CD14-positive monocyte (primary cell): ENCODE data around the gene NUDT2. TPM values are rescaled to one million over a fixed set of nuclear protein-coding genes. Genes with fewer than 3 reads are reported as not detected.
A peak's percentile ranks its signal among the peaks of the same experiment; 100 is the strongest.

Experiments used
- DNase-seq, 3 donors: peaks; one replicate each; pipeline ENCODE4 v3.0.0-alpha.2; 2011 to 2022
- H2AFZ ChIP-seq: 2 replicates; pipeline ENCODE4 v1.6.0; 2012; ENCODE audit warnings: mild to moderate bottlenecking, low read depth, low read length, inconsistent platforms; ENCODE audit not compliant: insufficient read depth, poor library complexity, severe bottlenecking
- H3K27ac ChIP-seq, 2 donors: 1 replicate in 1 of 2; 2 replicates in 1 of 2; pipeline ENCODE4 v1.5.1; 2012 to 2013; ENCODE audit warnings: low read length in 2 of 2, control low read depth in 1 of 2, inconsistent platforms in 1 of 2, low read depth in 1 of 2, mild to moderate bottlenecking in 1 of 2
- H3K27me3 ChIP-seq, 2 donors: one replicate each; pipeline versions ENCODE4 v1.6.0 to v1.6.1; 2011 to 2013; ENCODE audit warnings: low read length in 2 of 2; ENCODE audit not compliant: control insufficient read depth in 2 of 2, insufficient read depth in 2 of 2
- H3K36me3 ChIP-seq, 2 donors: replicated peaks in 1 of 2; 1 replicate in 1 of 2; 2 replicates in 1 of 2; pipeline versions ENCODE4 v1.5.1 to v1.6.1; 2012 to 2013; ENCODE audit warnings: low read length in 2 of 2, control low read depth in 1 of 2, inconsistent platforms in 1 of 2, mild to moderate bottlenecking in 1 of 2; ENCODE audit not compliant: insufficient read depth in 2 of 2, control insufficient read depth in 1 of 2
- H3K4me1 ChIP-seq, 2 donors: 1 replicate in 1 of 2; 2 replicates in 1 of 2; pipeline versions ENCODE4 v1.5.1 to v1.6.1; 2012 to 2013; ENCODE audit warnings: low read length in 2 of 2, control low read depth in 1 of 2, inconsistent platforms in 1 of 2, mild to moderate bottlenecking in 1 of 2, moderate library complexity in 1 of 2; ENCODE audit not compliant: insufficient read depth in 2 of 2, control insufficient read depth in 1 of 2
- H3K4me2 ChIP-seq: replicated peaks from 2 replicates; pipeline ENCODE3; 2012; ENCODE audit warnings: low read length, moderate library complexity, mild to moderate bottlenecking; ENCODE audit not compliant: poor library complexity, severe bottlenecking; ENCODE audit errors: extremely low read depth
- H3K4me3 ChIP-seq, 3 experiments: fragments of 200-600 bp in 1 of 3; sonication (generic) in 1 of 3; replicated peaks in 1 of 3; 1 replicate in 2 of 3; 2 replicates in 1 of 3; pipeline ENCODE4 v1.5.1; 2011 to 2013; ENCODE audit warnings: low read length in 3 of 3, mild to moderate bottlenecking in 3 of 3, control low read depth in 2 of 3, low read depth in 2 of 3, inconsistent platforms in 1 of 3, moderate library complexity in 1 of 3
- H3K79me2 ChIP-seq: 2 replicates; pipeline ENCODE4 v1.6.0; 2012; ENCODE audit warnings: mild to moderate bottlenecking, control low read depth, inconsistent platforms, low read length, moderate library complexity; ENCODE audit not compliant: insufficient read depth
- H3K9ac ChIP-seq: 2 replicates; pipeline ENCODE4 v1.6.0; 2017; ENCODE audit warnings: low read length, mild to moderate bottlenecking; ENCODE audit not compliant: insufficient read depth, poor library complexity, severe bottlenecking
- H3K9me3 ChIP-seq, 2 donors: replicated peaks in 1 of 2; 1 replicate in 1 of 2; 2 replicates in 1 of 2; pipeline versions ENCODE4 v1.5.1 to v1.6.1; 2012 to 2013; ENCODE audit warnings: low read length in 2 of 2, control low read depth in 1 of 2; ENCODE audit not compliant: control insufficient read depth in 1 of 2, insufficient read depth in 1 of 2
- H4K20me1 ChIP-seq: 2 replicates; pipeline ENCODE4 v1.6.0; 2012; ENCODE audit warnings: mild to moderate bottlenecking, low read length, control low read depth, moderate library complexity; ENCODE audit not compliant: insufficient read depth
- H3K27ac Mint-ChIP-seq, 7 donors: one replicate each; pipeline ENCODE4 v1.8.0; 2020; ENCODE audit warnings: mild to moderate bottlenecking in 7 of 7, mixed read lengths in 7 of 7, moderate library complexity in 6 of 7, inconsistent platforms in 2 of 7
- H3K27me3 Mint-ChIP-seq, 3 donors: one replicate each; pipeline ENCODE4 v1.8.0; 2021 to 2022; ENCODE audit warnings: low read depth in 3 of 3, mild to moderate bottlenecking in 3 of 3, mixed read lengths in 3 of 3, moderate library complexity in 3 of 3, inconsistent platforms in 1 of 3
- H3K36me3 Mint-ChIP-seq, 2 donors: one replicate each; pipeline ENCODE4 v1.8.0; 2020; ENCODE audit warnings: mixed read lengths in 2 of 2, inconsistent platforms in 1 of 2, mild to moderate bottlenecking in 1 of 2
- H3K4me1 Mint-ChIP-seq: one replicate; pipeline ENCODE4 v1.8.0; 2020; ENCODE audit warnings: mild to moderate bottlenecking, mixed read lengths
- H3K4me3 Mint-ChIP-seq, 2 donors: one replicate each; pipeline ENCODE4 v1.8.0; 2020; ENCODE audit warnings: mild to moderate bottlenecking in 2 of 2, mixed read lengths in 2 of 2, moderate library complexity in 1 of 2
- H3K9me3 Mint-ChIP-seq, 7 donors: one replicate each; pipeline ENCODE4 v1.8.0; 2020 to 2022; ENCODE audit warnings: mixed read lengths in 7 of 7, mild to moderate bottlenecking in 6 of 7, moderate library complexity in 6 of 7, inconsistent platforms in 2 of 7
- CTCF ChIP-seq: fragments of 200-600 bp; IDR thresholded peaks from one replicate; pipeline ENCODE4 v1.8.0; 2022; ENCODE audit warnings: antibody characterized with exemption, mild to moderate bottlenecking
- WGBS: methylation state at CpG from one replicate; pipeline ENCODE4 v1.1.5; 2013; ENCODE audit warnings: missing lambda C conversion rate; ENCODE audit not compliant: insufficient coverage; 5-methylcytosine and 5-hydroxymethylcytosine counted together
- intact Hi-C, 2 donors: fragments of 100-400 bp; cut with micrococcal nuclease; formaldehyde crosslinking; loops; one replicate each; pipeline versions ENCODE4 v1.15.0 to v1.15.1; 2023
- polyA plus RNA-seq, 3 donors: library from polyadenylated mRNA; depleted of rRNA in 1 of 3; unstranded in 2 of 3; stranded (reverse) in 1 of 3; fragments of 300-500 nt in 2 of 3; fragments of >200 nt in 1 of 3; fragmentation: Illumina TruSeq in 2 of 3; gene quantifications; 1 replicate in 2 of 3; 2 replicates in 1 of 3; pipeline ENCODE4 v1.2.3, GENCODE V29; 2012 to 2021

The NUDT2 gene
- polyA plus RNA-seq, 3 donors = 24.4 to 56.9 (median 38.0) TPM

- 97% methylated on average over 59 of the region's 60 CpGs for whole genome bisulfite sequencing
- Histone ChIP-seq H3K9ac (no peak overlapping the region), H4K20me1 (no peaks in the 10 kb centered on the region), H3K36me3 (no peaks in the 10 kb centered on the region), H3K4me1 (peaks cover 9 to 13% of the 10 kb centered on the region in 2 donors), H2AFZ (no peak overlapping the region), H3K27ac (no peak overlapping the region), H3K4me2 (no peak overlapping the region), H3K27me3 (peaks cover 0 to 7% of the 10 kb centered on the region in 2 donors), H3K79me2 (no peaks in the 10 kb centered on the region), H3K4me3 (no peak overlapping the region), H3K9me3 (peaks cover 15 to 22% of the 10 kb centered on the region in 2 donors)
- H3K27ac Mint-ChIP-seq = no peak overlapping the region
- peaks cover 12 to 21% (median 15%) of the 10 kb centered on the region in 3 donors for H3K27me3 Mint-ChIP-seq
- H3K9me3 Mint-ChIP-seq = peaks cover 7 to 25% (median 18%) of the 10 kb centered on the region in 7 donors
- DNase-seq = no peak
- intact Hi-C loops = no loop called here
- H3K4me1 Mint-ChIP-seq = peaks cover 9% of the 10 kb centered on the region
- peaks cover 0 to 7% of the 10 kb centered on the region in 2 donors for H3K36me3 Mint-ChIP-seq
- no peak overlapping the region for H3K4me3 Mint-ChIP-seq
- no peak for TF ChIP-seq CTCF
Observed at GRCh38 chr9:34371886-34372466, 42.6 kb downstream of the NUDT2 start.

GRCh38 chr9:34372467-34373011 is 43.2 kb downstream of the NUDT2 start:
- H3K27ac Mint-ChIP-seq = peak overlapping the region in 1 of 7 donors; percentile 27
- H3K36me3 Mint-ChIP-seq = peaks cover 0 to 7% of the 10 kb centered on the region in 2 donors
- H3K4me1 ChIP-seq = peaks cover 14 to 19% of the 10 kb centered on the region in 2 donors
- H3K27me3 ChIP-seq = peaks cover 0 to 7% of the 10 kb centered on the region in 2 donors
- no peak for TF ChIP-seq CTCF
- H3K9me3 ChIP-seq = peaks cover 15 to 22% of the 10 kb centered on the region in 2 donors
- no peaks in the 10 kb centered on the region for H3K79me2 ChIP-seq
- H3K4me3 Mint-ChIP-seq = peak overlapping the region in 1 of 2 donors; percentile 31
- no peak overlapping the region for H3K9ac ChIP-seq
- peaks cover 15% of the 10 kb centered on the region for H3K4me1 Mint-ChIP-seq
- intact Hi-C loops = no loop called here
- H3K9me3 Mint-ChIP-seq = peaks cover 7 to 25% (median 18%) of the 10 kb centered on the region in 7 donors
- H3K27me3 Mint-ChIP-seq = peaks cover 12 to 21% (median 17%) of the 10 kb centered on the region in 3 donors
- no peak overlapping the region for H2AFZ ChIP-seq
- H3K4me3 ChIP-seq = no peak overlapping the region
- 99% methylated on average over 38 of the region's 41 CpGs for WGBS
- no peak overlapping the region for H3K27ac ChIP-seq
- no peaks in the 10 kb centered on the region for H3K36me3 ChIP-seq
- no peaks in the 10 kb centered on the region for H4K20me1 ChIP-seq
- no peak overlapping the region for H3K4me2 ChIP-seq
- no peak for DNase-seq
